SW480 (cell line): Measurements from ENCODE around the gene FOXJ3.

Experiments
- DNase-seq: peaks from one replicate; pipeline ENCODE4 v3.0.0-alpha.2; 2016; ENCODE audit warnings: low spot score

Gene FOXJ3

GRCh38 chr1:42311138-42311537 is 23.9 kb downstream of the FOXJ3 start:
- DNase-seq = no peak

GRCh38 chr1:42306977-42307376 is 28.1 kb downstream of the FOXJ3 start:
- no peak for DNase-seq

GRCh38 chr1:42305639-42306038 is 29.4 kb downstream of the FOXJ3 start:
- no peak for DNase-seq

- DNase-seq = no peak
These were observed 33.0 kb downstream of the FOXJ3 start for GRCh38 chr1:42302034-42302433.

GRCh38 chr1:42298520-42298919 is 36.5 kb downstream of the FOXJ3 start:
- DNase-seq = no peak

- DNase-seq = no peak
These were observed 39.2 kb downstream of the FOXJ3 start for GRCh38 chr1:42295816-42296215.

- no peak for DNase-seq
These were observed 44.9 kb downstream of the FOXJ3 start for GRCh38 chr1:42290130-42290529.

- no peak for DNase-seq
These were observed 46.6 kb downstream of the FOXJ3 start for GRCh38 chr1:42288311-42288985.

GRCh38 chr1:42282867-42283583 is 52.0 kb downstream of the FOXJ3 start:
- no peak for DNase-seq

GRCh38 chr1:42282024-42282579 is 52.9 kb downstream of the FOXJ3 start:
- DNase-seq = no peak

GRCh38 chr1:42280821-42281220 is 54.2 kb downstream of the FOXJ3 start:
- no peak for DNase-seq

GRCh38 chr1:42279055-42279454 is 56.0 kb downstream of the FOXJ3 start:
- no peak for DNase-seq

GRCh38 chr1:42272920-42273319 is 62.1 kb downstream of the FOXJ3 start:
- no peak for DNase-seq

GRCh38 chr1:42267904-42268303 is 67.1 kb downstream of the FOXJ3 start:
- no peak for DNase-seq

- peak; percentile 18 for DNase-seq
These were observed 68.5 kb downstream of the FOXJ3 start for GRCh38 chr1:42266253-42267135.

GRCh38 chr1:42264511-42265190 is 70.4 kb downstream of the FOXJ3 start:
- DNase-seq = no peak

- DNase-seq = no peak
These were observed 72.0 kb downstream of the FOXJ3 start for GRCh38 chr1:42263019-42263418.

GRCh38 chr1:42260376-42261070 is 74.5 kb downstream of the FOXJ3 start:
- no peak for DNase-seq

GRCh38 chr1:42259739-42260064 is 75.3 kb downstream of the FOXJ3 start:
- DNase-seq = no peak

- DNase-seq = no peak
These were observed 75.8 kb downstream of the FOXJ3 start for GRCh38 chr1:42259059-42259738.

- no peak for DNase-seq
These were observed 76.8 kb downstream of the FOXJ3 start for GRCh38 chr1:42258218-42258617.
